HepG2 (cell line): ENCODE results near the gene RCC1. TPM values are rescaled to one million over a fixed set of nuclear protein-coding genes. Genes with fewer than 3 reads are reported as not detected.

Experiments
- ATF2 ChIP-seq: sonication (generic); formaldehyde crosslinking; IDR thresholded peaks from 2 replicates; pipeline ENCODE4 v1.4.0; 2020; ENCODE audit warnings: missing genetic modification reagents
- CAMTA2 ChIP-seq: sonication (generic); formaldehyde crosslinking; IDR thresholded peaks from 2 replicates; pipeline ENCODE4 v1.4.0; 2020; ENCODE audit warnings: mild to moderate bottlenecking, missing genetic modification reagents, borderline replicate concordance
- ELF1 ChIP-seq: sonication (generic); formaldehyde crosslinking; IDR thresholded peaks from 2 replicates; pipeline ENCODE4 v1.4.0; 2020; ENCODE audit warnings: missing genetic modification reagents
- ETV5 ChIP-seq: IDR thresholded peaks from 2 replicates; pipeline ENCODE4 v1.6.1; 2018; ENCODE audit warnings: missing biosample characterization, missing genetic modification reagents, inconsistent platforms, borderline replicate concordance
- GTF2F1 ChIP-seq: fragments of 150-350 bp; IDR thresholded peaks from 2 replicates; pipeline ENCODE4 v1.6.1; 2014; ENCODE audit warnings: low read length
- JUND ChIP-seq: sonication (generic); formaldehyde crosslinking; IDR thresholded peaks from 2 replicates; pipeline ENCODE4 v1.8.0; 2022; ENCODE audit warnings: mild to moderate bottlenecking, missing genetic modification reagents
- KDM1A ChIP-seq: IDR thresholded peaks from 2 replicates; pipeline ENCODE4 v1.6.1; 2016; ENCODE audit warnings: missing compliant biosample characterization
- KLF6 ChIP-seq: IDR thresholded peaks from 2 replicates; pipeline ENCODE4 v1.8.0; 2016; ENCODE audit warnings: missing biosample characterization, missing genetic modification reagents
- PAX8 ChIP-seq: sonication (generic); formaldehyde crosslinking; IDR thresholded peaks from 2 replicates; pipeline ENCODE4 v1.8.0; 2022; ENCODE audit warnings: mild to moderate bottlenecking, missing genetic modification reagents, borderline replicate concordance
- RAD21 ChIP-seq: fragments of 450-650 bp; formaldehyde crosslinking; IDR thresholded peaks from 2 replicates; pipeline ENCODE4 v1.5.0; 2020; ENCODE audit warnings: mild to moderate bottlenecking
- RCOR2 ChIP-seq: IDR thresholded peaks from 2 replicates; pipeline ENCODE4 v1.6.1; 2016; ENCODE audit warnings: missing biosample characterization, missing genetic modification reagents
- XRCC5 ChIP-seq: fragments of 200-400 bp; formaldehyde crosslinking; optimal IDR thresholded peaks from 2 replicates; pipeline ENCODE3; 2017; ENCODE audit warnings: mild to moderate bottlenecking, low read length
- ZFP90 ChIP-seq: sonication (generic); formaldehyde crosslinking; IDR thresholded peaks from 2 replicates; pipeline ENCODE4 v1.8.0; 2022; ENCODE audit warnings: missing genetic modification reagents, mild to moderate bottlenecking, inconsistent platforms, borderline replicate concordance
- ZNF10 ChIP-seq: sonication (generic); formaldehyde crosslinking; IDR thresholded peaks from 2 replicates; pipeline ENCODE4 v1.4.0; 2020; ENCODE audit warnings: mild to moderate bottlenecking, low read depth, missing genetic modification reagents, borderline replicate concordance
- ZNF234 ChIP-seq: sonication (generic); formaldehyde crosslinking; conservative IDR thresholded peaks from 2 replicates; pipeline ENCODE4 v1.5.1; 2020; ENCODE audit warnings: mild to moderate bottlenecking, missing genetic modification reagents
- ZNF276 ChIP-seq: sonication (generic); formaldehyde crosslinking; IDR thresholded peaks from 2 replicates; pipeline ENCODE4 v1.4.0; 2020; ENCODE audit warnings: mild to moderate bottlenecking, low read depth, missing genetic modification reagents
- polyA plus RNA-seq, 8 experiments: library from polyadenylated mRNA; depleted of rRNA in 3 of 8; stranded (reverse) in 7 of 8; unstranded in 1 of 8; fragments of >200 nt; fragmentation: Illumina TruSeq in 4 of 8; extraction: Trizol in 4 of 8; gene quantifications; 2 replicates each; pipeline versions ENCODE4 v1.2.1 to v1.2.3, GENCODE V29; 2011 to 2016; ENCODE audit warnings: low read depth in 4 of 8, missing spikeins in 1 of 8, mixed read lengths in 1 of 8; ENCODE audit not compliant: insufficient read depth in 1 of 8
- total RNA-seq, 5 experiments: library from RNA; depleted of rRNA; stranded (reverse); fragments of >200 nt; fragmentation: Illumina TruSeq; extraction: Trizol; gene quantifications; 2 replicates each; pipeline ENCODE4 v1.2.3, GENCODE V29; 2016; ENCODE audit warnings: low read depth in 1 of 5
- TF ChIP-seq, protein P1 (sequence below): sonication (generic); formaldehyde crosslinking; IDR thresholded peaks from one replicate; pipeline ENCODE4 v1.5.1; 2020; ENCODE audit warnings: mild to moderate bottlenecking, missing genetic modification reagents; ENCODE audit errors: not compliant biosample characterization
- TF ChIP-seq, protein P2 (sequence below): sonication (generic); formaldehyde crosslinking; IDR thresholded peaks from 2 replicates; pipeline ENCODE4 v1.8.0; 2022; ENCODE audit warnings: missing genetic modification reagents, mild to moderate bottlenecking, borderline replicate concordance

RCC1 gene
- total and polyA plus RNA-seq, 2 of the 13 experiments (the other 11 are each of a cell fraction or from before 2014, with no cell fraction given) = 47.2 to 80.8 TPM

- TF ChIP-seq CAMTA2 (CRISPR knock-in tag) (no peak), RAD21 (no peak), ATF2 (CRISPR knock-in tag) (peak; percentile 55; the same call in 1 of the 2 replicates), KLF6 (CRISPR knock-in tag) (no peak), XRCC5 (no peak), ZNF234 (CRISPR knock-in tag) (no peak), ELF1 (CRISPR knock-in tag) (peak; percentile 46; the same call in 1 of the 2 replicates), ZNF276 (CRISPR knock-in tag) (no peak), KDM1A (CRISPR knock-in tag) (no peak), ZNF10 (no peak), PAX8 (CRISPR knock-in tag) (no peak), RCOR2 (no peak), ZFP90 (CRISPR knock-in tag) (no peak), ETV5 (CRISPR knock-in tag) (no peak; the same call in 1 of the 2 replicates), JUND (no peak), GTF2F1 (no peak)
- TF ChIP-seq, protein P1, sequence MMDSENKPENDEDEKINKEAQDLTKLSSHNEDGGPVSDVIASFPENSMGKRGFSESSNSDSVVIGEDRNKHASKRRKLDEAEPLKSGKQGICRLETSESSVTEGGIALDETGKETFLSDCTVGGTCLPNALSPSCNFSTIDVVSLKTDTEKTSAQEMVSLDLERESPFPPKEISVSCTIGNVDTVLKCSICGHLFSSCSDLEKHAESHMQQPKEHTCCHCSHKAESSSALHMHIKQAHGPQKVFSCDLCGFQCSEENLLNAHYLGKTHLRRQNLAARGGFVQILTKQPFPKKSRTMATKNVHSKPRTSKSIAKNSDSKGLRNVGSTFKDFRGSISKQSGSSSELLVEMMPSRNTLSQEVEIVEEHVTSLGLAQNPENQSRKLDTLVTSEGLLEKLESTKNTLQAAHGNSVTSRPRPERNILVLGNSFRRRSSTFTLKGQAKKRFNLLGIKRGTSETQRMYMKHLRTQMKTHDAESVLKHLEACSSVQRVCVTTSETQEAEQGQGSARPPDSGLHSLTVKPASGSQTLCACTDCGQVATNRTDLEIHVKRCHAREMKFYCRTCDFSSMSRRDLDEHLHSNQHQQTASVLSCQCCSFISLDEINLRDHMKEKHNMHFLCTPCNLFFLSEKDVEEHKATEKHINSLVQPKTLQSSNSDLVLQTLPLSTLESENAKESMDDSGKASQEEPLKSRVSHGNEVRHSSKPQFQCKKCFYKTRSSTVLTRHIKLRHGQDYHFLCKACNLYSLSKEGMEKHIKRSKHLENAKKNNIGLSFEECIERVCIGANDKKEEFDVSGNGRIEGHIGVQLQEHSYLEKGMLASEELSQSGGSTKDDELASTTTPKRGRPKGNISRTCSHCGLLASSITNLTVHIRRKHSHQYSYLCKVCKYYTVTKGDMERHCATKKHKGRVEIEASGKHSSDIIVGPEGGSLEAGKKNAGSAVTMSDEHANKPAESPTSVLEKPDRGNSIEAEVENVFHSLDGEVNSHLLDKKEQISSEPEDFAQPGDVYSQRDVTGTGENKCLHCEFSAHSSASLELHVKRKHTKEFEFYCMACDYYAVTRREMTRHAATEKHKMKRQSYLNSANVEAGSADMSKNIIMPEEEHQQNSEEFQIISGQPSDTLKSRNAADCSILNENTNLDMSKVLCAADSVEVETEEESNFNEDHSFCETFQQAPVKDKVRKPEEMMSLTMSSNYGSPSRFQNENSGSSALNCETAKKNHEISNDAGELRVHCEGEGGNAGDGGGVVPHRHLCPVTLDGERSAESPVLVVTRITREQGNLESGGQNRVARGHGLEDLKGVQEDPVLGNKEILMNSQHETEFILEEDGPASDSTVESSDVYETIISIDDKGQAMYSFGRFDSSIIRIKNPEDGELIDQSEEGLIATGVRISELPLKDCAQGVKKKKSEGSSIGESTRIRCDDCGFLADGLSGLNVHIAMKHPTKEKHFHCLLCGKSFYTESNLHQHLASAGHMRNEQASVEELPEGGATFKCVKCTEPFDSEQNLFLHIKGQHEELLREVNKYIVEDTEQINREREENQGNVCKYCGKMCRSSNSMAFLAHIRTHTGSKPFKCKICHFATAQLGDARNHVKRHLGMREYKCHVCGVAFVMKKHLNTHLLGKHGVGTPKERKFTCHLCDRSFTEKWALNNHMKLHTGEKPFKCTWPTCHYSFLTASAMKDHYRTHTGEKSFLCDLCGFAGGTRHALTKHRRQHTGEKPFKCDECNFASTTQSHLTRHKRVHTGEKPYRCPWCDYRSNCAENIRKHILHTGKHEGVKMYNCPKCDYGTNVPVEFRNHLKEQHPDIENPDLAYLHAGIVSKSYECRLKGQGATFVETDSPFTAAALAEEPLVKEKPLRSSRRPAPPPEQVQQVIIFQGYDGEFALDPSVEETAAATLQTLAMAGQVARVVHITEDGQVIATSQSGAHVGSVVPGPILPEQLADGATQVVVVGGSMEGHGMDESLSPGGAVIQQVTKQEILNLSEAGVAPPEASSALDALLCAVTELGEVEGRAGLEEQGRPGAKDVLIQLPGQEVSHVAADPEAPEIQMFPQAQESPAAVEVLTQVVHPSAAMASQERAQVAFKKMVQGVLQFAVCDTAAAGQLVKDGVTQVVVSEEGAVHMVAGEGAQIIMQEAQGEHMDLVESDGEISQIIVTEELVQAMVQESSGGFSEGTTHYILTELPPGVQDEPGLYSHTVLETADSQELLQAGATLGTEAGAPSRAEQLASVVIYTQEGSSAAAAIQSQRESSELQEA = no peak
- TF ChIP-seq, protein P2, sequence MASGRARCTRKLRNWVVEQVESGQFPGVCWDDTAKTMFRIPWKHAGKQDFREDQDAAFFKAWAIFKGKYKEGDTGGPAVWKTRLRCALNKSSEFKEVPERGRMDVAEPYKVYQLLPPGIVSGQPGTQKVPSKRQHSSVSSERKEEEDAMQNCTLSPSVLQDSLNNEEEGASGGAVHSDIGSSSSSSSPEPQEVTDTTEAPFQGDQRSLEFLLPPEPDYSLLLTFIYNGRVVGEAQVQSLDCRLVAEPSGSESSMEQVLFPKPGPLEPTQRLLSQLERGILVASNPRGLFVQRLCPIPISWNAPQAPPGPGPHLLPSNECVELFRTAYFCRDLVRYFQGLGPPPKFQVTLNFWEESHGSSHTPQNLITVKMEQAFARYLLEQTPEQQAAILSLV = no peak; the same call in 1 of the 2 replicates
Observed at GRCh38 chr1:28518745-28519341, 13.0 kb downstream of the RCC1 start (continued).
